ENCODE data around the gene ZNF429.

- TF ChIP-seq, protein P1, sequence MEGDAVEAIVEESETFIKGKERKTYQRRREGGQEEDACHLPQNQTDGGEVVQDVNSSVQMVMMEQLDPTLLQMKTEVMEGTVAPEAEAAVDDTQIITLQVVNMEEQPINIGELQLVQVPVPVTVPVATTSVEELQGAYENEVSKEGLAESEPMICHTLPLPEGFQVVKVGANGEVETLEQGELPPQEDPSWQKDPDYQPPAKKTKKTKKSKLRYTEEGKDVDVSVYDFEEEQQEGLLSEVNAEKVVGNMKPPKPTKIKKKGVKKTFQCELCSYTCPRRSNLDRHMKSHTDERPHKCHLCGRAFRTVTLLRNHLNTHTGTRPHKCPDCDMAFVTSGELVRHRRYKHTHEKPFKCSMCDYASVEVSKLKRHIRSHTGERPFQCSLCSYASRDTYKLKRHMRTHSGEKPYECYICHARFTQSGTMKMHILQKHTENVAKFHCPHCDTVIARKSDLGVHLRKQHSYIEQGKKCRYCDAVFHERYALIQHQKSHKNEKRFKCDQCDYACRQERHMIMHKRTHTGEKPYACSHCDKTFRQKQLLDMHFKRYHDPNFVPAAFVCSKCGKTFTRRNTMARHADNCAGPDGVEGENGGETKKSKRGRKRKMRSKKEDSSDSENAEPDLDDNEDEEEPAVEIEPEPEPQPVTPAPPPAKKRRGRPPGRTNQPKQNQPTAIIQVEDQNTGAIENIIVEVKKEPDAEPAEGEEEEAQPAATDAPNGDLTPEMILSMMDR (conservative IDR thresholded peaks at IDR 0.05; ENCODE audit: low read depth, low read length): no peak
- no peak for TF ChIP-seq CEBPB (IDR thresholded peaks at IDR 0.05; ENCODE audit: low read depth, low read length)
- no peak for TF ChIP-seq RCOR1 (IDR thresholded peaks at IDR 0.05; ENCODE audit: insufficient replicate concordance, low read length)
- no peak for TF ChIP-seq MXI1 (IDR thresholded peaks at IDR 0.05; ENCODE audit: borderline replicate concordance, low read depth, low read length)
- no peak for TF ChIP-seq ELK1 (IDR thresholded peaks at IDR 0.05; ENCODE audit: borderline replicate concordance, low read depth, low read length)
- no peak for TF ChIP-seq POLR2A (IDR thresholded peaks at IDR 0.05; ENCODE audit: low read depth, low read length)
- no peak for TF ChIP-seq FOS (IDR thresholded peaks at IDR 0.05; ENCODE audit: low read depth, low read length)
Measured at GRCh38 chr19:21472507-21472906, 32.9 kb upstream of the ZNF429 start.
